ENCODE data around the gene IBA57.

The IBA57 gene

DNA sequence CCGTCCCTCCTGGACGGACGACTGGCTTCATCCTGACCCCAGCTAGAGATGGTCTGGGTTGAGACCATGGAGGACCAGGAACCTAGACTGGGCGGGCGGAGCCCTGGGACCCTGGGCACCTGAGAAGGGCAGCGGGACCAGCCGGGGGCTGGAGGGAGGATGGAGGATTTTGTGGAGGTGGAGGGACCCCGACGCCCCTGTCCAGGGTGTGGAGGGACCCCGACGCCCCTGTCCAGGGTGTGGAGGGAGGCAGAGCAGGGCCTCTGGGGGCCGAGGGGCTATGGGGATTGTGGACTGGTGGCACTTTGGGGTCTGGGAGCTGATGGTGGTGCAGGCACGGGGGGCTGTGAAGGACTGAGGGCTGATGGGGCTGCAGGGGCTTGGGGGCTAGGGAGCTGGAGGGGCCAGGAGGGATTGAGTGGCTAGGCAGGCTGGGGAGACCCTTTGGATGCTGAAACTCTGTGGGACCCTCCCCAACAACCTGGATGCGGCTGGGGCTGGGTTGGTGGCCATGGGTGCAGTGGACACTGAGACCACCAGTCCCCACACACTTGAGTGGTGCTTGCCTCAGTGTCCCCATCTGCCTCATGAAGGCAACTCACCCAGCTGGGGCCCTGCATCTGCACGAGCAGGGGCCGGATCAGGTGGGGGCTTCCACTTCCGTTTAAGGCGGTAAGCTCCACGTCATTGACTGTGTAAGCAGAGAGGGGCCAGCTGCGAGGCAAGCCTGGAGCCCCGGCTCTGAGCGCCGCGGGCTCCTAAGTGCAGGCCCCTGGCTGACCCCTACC, 8.5 kb upstream of the IBA57 start:
- DNase-seq, result no peak

GRCh38 chr1:228157729-228158126, 7.9 kb upstream of the IBA57 start:
- no peak for DNase-seq

DNA sequence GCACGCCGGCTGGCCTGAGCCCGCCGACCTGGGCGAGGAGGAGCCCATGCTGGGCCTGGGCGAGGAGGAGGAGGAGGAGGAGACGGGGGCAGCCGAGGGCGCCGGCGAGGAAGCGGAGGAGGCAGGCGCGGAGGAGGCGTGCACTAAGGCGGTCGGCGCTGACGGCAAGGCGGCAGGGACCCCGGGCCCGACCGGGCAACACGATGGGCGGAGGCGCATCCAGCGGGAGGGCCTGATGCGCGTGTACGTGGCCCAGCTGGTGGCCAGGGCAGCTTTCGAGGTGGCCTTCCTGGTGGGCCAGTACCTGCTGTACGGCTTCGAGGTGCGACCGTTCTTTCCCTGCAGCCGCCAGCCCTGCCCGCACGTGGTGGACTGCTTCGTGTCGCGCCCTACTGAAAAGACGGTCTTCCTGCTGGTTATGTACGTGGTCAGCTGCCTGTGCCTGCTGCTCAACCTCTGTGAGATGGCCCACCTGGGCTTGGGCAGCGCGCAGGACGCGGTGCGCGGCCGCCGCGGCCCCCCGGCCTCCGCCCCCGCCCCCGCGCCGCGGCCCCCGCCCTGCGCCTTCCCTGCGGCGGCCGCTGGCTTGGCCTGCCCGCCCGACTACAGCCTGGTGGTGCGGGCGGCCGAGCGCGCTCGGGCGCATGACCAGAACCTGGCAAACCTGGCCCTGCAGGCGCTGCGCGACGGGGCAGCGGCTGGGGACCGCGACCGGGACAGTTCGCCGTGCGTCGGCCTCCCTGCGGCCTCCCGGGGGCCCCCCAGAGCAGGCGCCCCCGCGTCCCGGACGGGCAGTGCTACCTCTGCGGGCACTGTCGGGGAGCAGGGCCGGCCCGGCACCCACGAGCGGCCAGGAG, 7.2 kb upstream of the IBA57 start:
- no peak for DNase-seq

DNA sequence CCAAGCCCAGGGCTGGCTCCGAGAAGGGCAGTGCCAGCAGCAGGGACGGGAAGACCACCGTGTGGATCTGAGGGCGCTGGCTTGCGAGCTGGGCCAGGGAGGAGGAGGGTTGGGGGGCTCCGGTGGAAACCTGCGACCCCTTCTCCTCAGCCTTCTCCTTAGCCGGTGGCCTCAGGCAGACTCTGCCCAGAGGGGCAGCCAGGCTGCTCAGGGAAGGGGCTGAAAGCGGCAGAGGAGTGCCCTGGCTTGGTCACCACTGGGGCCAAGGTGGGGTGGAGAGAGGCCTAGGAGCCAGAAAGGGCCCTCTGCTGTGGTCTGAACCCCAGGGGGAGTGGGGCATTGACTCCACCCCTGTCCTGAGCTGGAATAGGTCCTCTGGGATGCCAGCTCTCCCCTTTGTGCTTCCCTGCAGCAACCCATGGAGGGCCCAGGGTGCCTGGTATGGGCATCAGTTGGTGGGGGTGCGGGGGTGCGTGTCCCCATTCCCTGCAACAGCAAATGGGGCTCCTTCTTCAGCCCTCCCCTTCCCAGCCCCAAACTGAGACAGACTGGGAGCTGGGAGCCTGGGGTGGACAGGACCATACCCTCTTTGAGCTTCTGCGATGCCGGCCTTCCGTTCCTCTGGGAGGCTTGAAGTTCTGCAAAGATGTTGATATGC, 6.5 kb upstream of the IBA57 start:
- no peak for DNase-seq

- DNase-seq, result no peak
These were observed 5.3 kb upstream of the IBA57 start for GRCh38 chr1:228160201-228160761.

GRCh38 chr1:228161362-228161761, 4.2 kb upstream of the IBA57 start:
- DNase-seq, result no peak

GRCh38 chr1:228161866-228162265, 3.7 kb upstream of the IBA57 start:
- no peak for DNase-seq

DNA sequence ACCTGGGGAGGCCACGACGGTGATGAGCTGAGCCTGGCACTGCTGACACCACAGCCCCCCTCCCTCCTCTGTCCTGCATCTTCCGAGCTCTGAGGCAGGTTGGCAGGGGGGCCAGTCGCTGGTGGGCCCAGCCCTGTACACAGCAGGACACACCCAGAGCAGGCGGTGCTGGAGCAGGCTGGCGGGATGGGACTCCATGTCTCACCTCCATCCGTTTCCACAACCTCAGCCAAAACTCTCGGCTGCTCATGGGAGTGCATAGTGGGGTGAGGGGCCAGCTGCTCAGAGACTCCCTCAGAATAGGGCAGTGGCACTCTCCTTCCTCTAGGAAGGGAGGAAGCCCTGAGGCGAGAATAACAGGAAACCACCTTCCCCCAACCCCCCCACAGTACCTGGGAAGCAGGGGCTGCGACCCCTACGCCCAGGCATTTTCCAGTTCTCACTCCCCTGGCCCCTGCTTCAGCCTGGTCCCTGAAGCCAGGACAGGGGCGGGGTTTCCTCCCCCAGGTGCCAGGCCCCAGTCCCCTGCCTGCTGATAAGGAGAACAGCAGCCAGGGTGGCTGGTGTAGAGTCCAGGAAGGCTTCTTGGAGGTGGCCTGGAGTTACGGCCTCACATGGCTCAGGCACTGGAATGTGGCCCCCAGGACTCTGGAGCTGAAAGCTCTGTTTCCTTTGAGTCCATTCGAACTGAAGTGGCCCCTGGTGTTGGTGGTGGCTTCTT, 3.2 kb upstream of the IBA57 start:
- no peak for DNase-seq

DNA sequence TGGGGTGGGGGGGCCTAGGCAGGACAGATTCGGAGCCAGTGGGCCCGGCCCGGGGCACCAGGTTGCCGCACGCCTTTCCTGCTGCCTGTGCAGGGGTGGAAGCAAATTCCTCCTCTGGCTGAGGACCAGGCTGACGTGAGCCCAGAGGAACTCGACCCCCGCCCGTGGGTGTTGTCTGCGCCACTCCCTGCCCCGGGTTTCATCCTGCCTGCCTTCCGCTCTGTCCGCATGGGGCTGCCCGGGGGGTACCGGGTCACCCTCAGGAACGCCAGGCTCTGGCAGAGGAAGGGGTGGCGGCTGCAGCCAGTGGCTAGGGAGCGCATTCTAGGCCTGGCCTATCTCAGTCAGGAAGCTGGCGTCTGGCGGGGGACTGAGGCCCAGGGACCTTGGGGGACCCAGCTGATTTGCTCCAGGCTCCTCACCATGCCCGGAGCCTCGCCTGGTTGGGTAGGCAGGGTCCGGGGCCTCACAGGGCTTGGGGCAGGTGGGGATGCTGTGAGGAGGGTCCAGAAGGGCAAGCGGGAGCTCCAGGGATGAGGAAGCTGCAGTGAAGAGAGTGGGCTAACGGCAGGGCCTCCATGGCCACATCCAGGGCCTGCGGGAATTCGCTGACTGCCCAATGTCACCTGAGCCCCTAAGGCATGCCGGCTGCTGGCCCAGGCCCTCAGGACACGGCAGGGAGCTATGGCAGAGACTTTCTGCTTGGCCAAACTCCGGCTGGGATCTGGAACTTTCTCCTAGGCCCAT, 2.4 kb upstream of the IBA57 start:
- DNase-seq, result no peak

- no peak for DNase-seq
These were observed 1.7 kb upstream of the IBA57 start for GRCh38 chr1:228163776-228164519.

GRCh38 chr1:228164561-228165371, 838 bp upstream of the IBA57 start:
- DNase-seq, result no peak

- DNase-seq, result no peak
These were observed 749 bp downstream of the IBA57 start for GRCh38 chr1:228166170-228166936.

- no peak for DNase-seq
These were observed 3.1 kb downstream of the IBA57 start for GRCh38 chr1:228168563-228169270.

- no peak for DNase-seq
These were observed 3.7 kb downstream of the IBA57 start for GRCh38 chr1:228169345-228169744.

DNA sequence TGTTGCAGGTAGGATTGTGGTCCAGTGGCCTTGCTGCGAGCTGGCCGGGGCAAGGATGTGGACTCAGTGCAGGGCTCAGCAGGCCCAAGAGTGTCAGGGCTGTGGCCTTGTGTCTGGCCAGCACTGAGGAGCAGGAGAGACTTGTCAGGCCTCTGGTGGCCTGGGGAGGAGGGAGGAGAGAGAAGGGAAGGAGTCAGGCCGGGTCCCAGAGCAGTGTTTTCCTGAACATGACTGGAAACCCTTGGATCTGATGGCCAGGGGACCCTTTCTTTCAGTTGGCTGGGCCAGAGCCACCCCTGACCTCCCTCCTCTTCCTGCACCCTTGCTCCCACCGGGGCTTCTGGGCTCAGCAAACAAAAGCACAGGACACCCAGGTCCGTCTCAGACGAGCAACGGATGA, 5.1 kb downstream of the IBA57 start:
- DNase-seq, result no peak

DNA sequence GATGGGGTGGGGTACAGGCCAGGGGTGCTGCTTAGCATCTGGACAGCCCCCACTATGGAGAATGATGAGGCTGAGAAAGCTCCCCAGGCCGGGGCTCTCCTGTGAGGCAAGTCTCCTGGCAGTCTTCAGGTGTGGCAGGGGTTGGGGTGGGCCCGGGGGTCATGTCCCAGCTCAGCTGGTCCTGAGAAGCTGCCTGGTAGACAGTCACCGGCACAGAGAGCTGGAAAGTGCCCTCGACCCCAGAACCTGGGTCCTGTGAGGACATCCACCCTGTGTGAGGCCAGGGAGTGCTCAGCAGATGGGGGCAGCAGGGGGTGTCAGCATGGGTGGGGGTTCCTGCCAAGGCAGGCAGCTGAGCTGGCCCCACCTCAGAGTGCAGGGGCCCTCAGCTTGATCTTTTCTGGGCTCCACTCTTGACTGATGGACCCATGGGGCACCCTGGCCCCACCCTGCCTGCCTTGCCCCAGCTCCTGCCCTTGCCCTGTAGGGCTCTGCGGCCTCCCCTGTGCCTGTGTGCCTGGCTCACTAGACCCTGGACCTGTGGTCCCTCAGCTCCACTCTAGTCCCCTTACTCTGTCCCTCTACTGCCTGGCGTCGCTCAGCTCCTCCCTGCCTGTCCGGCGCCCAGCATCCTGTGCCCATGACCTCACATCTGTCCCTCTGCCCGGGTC, 5.8 kb downstream of the IBA57 start:
- DNase-seq, result no peak

DNA sequence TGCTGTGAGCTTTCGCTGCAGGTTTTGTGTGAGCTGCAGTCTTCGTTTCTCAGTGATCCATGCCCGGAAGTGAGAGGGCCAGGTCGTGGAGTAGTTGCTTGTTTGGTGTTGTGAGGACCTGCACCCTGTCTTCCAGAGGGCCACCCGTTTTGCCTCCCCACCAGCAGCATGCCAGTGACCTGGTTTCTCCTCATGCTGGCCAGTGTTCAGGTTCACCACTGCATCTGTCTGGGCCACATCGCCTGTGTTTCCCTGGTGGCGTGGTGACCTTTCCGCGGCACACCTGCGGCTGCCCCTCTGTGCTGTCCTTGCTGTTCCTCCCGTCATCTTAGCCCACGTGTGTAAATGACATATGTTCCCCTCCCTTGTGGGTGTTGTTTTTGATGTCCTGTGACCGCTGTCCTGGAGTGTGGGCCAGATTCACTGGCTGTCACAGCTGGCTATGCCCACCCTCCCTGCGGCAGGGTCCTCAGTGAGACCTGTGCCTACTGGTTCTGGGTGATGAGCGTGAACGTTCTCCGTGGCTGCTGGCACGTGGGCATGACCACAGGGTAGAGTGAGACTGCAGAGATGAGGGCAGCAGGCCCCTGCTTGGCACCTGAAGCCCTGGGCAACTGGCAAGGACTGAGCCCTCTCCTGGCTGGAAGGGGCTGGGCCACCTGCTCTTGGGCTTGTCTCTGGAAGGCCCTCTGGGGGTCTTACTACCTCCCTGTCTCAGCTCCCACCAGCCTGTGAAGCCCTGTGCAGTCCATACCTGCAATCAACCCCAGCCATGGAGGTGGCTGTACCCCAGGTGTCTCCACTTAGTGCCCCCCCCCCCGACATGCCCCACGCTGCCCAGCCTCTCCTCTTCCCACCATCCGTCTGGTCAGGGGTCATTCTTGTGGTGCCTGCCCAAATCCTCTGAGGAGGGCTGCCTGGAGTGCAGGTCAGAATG, 7.3 kb downstream of the IBA57 start:
- DNase-seq, result no peak
